WTC11 (cell line): ENCODE results near the gene UBR2.

Source experiments
- ELF4 ChIP-seq: sonication (generic); formaldehyde crosslinking; IDR thresholded peaks from 2 replicates; pipeline ENCODE4 v1.8.1; 2022; ENCODE audit warnings: low read depth, mild to moderate bottlenecking, moderate library complexity, missing genetic modification reagents
- ESRRA ChIP-seq: sonication (generic); formaldehyde crosslinking; IDR thresholded peaks from 2 replicates; pipeline ENCODE4 v1.8.1; 2022; ENCODE audit warnings: mild to moderate bottlenecking, missing genetic modification reagents, borderline replicate concordance
- ETV6 ChIP-seq: sonication (generic); formaldehyde crosslinking; IDR thresholded peaks from 2 replicates; pipeline ENCODE4 v1.8.1; 2022; ENCODE audit warnings: mild to moderate bottlenecking, missing genetic modification reagents
- IRF2 ChIP-seq: sonication (generic); formaldehyde crosslinking; IDR thresholded peaks from 2 replicates; pipeline ENCODE4 v1.8.0; 2022; ENCODE audit warnings: low read depth, missing genetic modification reagents, borderline replicate concordance
- ZBTB21 ChIP-seq: sonication (generic); formaldehyde crosslinking; IDR thresholded peaks from 2 replicates; pipeline ENCODE4 v1.8.1; 2023; ENCODE audit warnings: mild to moderate bottlenecking, missing genetic modification reagents, borderline replicate concordance
- TF ChIP-seq, protein P1 (sequence below): sonication (generic); formaldehyde crosslinking; IDR thresholded peaks from 2 replicates; pipeline ENCODE4 v1.8.1; 2022; ENCODE audit warnings: mild to moderate bottlenecking, moderate library complexity, missing genetic modification reagents
- TF ChIP-seq, protein P2 (sequence below): sonication (generic); formaldehyde crosslinking; IDR thresholded peaks from 2 replicates; pipeline ENCODE4 v1.8.1; 2023; ENCODE audit warnings: mild to moderate bottlenecking, missing genetic modification reagents
- TF ChIP-seq, protein P3 (sequence below): fragments of 200-600 bp; IDR thresholded peaks from 2 replicates; pipeline ENCODE4 v1.8.0; 2022; ENCODE audit warnings: antibody characterized with exemption
- TF ChIP-seq, protein P4 (sequence below): sonication (generic); formaldehyde crosslinking; IDR thresholded peaks from 2 replicates; pipeline ENCODE4 v1.8.0; 2022; ENCODE audit warnings: mild to moderate bottlenecking, missing genetic modification reagents
- TF ChIP-seq, protein P5 (sequence below): sonication (generic); formaldehyde crosslinking; IDR thresholded peaks from 2 replicates; pipeline ENCODE4 v1.8.1; 2022; ENCODE audit warnings: missing genetic modification reagents, borderline replicate concordance
- TF ChIP-seq, protein P6 (sequence below): sonication (generic); formaldehyde crosslinking; IDR thresholded peaks from 2 replicates; pipeline ENCODE4 v1.8.1; 2022; ENCODE audit warnings: low read depth, missing genetic modification reagents, borderline replicate concordance
- TF ChIP-seq, protein P7 (sequence below): sonication (generic); formaldehyde crosslinking; IDR thresholded peaks from 2 replicates; pipeline ENCODE4 v1.8.1; 2023; ENCODE audit warnings: mild to moderate bottlenecking, missing genetic modification reagents, borderline replicate concordance

DNA sequence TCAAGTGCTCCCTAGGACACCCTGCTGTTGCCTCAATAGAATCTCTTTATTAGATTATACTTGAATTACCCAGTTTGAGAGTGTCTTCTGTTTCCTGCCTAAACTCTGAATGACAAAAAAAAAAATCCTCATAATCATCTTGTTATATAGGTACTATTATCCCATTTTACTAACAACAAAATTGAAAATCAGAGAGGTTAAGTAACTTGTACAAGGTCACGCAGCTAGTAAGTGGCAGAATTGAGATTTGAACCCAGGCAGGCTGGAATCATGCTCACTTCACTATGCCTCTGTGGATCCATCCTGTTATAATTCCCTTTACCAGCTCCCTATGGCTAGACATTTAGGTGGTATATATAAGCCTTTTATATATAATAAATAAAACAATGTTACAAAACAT is 36.6 kb upstream of the UBR2 start:
- TF ChIP-seq, protein P1, sequence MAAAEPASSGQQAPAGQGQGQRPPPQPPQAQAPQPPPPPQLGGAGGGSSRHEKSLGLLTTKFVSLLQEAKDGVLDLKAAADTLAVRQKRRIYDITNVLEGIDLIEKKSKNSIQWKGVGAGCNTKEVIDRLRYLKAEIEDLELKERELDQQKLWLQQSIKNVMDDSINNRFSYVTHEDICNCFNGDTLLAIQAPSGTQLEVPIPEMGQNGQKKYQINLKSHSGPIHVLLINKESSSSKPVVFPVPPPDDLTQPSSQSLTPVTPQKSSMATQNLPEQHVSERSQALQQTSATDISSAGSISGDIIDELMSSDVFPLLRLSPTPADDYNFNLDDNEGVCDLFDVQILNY (CRISPR knock-in tag): no peak
- TF ChIP-seq, protein P2, sequence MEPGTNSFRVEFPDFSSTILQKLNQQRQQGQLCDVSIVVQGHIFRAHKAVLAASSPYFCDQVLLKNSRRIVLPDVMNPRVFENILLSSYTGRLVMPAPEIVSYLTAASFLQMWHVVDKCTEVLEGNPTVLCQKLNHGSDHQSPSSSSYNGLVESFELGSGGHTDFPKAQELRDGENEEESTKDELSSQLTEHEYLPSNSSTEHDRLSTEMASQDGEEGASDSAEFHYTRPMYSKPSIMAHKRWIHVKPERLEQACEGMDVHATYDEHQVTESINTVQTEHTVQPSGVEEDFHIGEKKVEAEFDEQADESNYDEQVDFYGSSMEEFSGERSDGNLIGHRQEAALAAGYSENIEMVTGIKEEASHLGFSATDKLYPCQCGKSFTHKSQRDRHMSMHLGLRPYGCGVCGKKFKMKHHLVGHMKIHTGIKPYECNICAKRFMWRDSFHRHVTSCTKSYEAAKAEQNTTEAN (CRISPR knock-in tag): no peak
- TF ChIP-seq, protein P3, sequence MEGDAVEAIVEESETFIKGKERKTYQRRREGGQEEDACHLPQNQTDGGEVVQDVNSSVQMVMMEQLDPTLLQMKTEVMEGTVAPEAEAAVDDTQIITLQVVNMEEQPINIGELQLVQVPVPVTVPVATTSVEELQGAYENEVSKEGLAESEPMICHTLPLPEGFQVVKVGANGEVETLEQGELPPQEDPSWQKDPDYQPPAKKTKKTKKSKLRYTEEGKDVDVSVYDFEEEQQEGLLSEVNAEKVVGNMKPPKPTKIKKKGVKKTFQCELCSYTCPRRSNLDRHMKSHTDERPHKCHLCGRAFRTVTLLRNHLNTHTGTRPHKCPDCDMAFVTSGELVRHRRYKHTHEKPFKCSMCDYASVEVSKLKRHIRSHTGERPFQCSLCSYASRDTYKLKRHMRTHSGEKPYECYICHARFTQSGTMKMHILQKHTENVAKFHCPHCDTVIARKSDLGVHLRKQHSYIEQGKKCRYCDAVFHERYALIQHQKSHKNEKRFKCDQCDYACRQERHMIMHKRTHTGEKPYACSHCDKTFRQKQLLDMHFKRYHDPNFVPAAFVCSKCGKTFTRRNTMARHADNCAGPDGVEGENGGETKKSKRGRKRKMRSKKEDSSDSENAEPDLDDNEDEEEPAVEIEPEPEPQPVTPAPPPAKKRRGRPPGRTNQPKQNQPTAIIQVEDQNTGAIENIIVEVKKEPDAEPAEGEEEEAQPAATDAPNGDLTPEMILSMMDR: no peak
- TF ChIP-seq, protein P4, sequence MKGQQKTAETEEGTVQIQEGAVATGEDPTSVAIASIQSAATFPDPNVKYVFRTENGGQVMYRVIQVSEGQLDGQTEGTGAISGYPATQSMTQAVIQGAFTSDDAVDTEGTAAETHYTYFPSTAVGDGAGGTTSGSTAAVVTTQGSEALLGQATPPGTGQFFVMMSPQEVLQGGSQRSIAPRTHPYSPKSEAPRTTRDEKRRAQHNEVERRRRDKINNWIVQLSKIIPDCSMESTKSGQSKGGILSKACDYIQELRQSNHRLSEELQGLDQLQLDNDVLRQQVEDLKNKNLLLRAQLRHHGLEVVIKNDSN (CRISPR knock-in tag): no peak
- TF ChIP-seq, protein P5, sequence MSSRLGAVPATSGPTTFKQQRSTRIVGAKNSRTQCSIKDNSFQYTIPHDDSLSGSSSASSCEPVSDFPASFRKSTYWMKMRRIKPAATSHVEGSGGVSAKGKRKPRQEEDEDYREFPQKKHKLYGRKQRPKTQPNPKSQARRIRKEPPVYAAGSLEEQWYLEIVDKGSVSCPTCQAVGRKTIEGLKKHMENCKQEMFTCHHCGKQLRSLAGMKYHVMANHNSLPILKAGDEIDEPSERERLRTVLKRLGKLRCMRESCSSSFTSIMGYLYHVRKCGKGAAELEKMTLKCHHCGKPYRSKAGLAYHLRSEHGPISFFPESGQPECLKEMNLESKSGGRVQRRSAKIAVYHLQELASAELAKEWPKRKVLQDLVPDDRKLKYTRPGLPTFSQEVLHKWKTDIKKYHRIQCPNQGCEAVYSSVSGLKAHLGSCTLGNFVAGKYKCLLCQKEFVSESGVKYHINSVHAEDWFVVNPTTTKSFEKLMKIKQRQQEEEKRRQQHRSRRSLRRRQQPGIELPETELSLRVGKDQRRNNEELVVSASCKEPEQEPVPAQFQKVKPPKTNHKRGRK (CRISPR knock-in tag): no peak
- TF ChIP-seq ZBTB21 (CRISPR knock-in tag) (no peak), ETV6 (CRISPR knock-in tag) (no peak), ESRRA (no peak), ELF4 (CRISPR knock-in tag) (no peak), IRF2 (CRISPR knock-in tag) (no peak)
- TF ChIP-seq, protein P6, sequence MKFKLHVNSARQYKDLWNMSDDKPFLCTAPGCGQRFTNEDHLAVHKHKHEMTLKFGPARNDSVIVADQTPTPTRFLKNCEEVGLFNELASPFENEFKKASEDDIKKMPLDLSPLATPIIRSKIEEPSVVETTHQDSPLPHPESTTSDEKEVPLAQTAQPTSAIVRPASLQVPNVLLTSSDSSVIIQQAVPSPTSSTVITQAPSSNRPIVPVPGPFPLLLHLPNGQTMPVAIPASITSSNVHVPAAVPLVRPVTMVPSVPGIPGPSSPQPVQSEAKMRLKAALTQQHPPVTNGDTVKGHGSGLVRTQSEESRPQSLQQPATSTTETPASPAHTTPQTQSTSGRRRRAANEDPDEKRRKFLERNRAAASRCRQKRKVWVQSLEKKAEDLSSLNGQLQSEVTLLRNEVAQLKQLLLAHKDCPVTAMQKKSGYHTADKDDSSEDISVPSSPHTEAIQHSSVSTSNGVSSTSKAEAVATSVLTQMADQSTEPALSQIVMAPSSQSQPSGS (CRISPR knock-in tag): no peak
- TF ChIP-seq, protein P7, sequence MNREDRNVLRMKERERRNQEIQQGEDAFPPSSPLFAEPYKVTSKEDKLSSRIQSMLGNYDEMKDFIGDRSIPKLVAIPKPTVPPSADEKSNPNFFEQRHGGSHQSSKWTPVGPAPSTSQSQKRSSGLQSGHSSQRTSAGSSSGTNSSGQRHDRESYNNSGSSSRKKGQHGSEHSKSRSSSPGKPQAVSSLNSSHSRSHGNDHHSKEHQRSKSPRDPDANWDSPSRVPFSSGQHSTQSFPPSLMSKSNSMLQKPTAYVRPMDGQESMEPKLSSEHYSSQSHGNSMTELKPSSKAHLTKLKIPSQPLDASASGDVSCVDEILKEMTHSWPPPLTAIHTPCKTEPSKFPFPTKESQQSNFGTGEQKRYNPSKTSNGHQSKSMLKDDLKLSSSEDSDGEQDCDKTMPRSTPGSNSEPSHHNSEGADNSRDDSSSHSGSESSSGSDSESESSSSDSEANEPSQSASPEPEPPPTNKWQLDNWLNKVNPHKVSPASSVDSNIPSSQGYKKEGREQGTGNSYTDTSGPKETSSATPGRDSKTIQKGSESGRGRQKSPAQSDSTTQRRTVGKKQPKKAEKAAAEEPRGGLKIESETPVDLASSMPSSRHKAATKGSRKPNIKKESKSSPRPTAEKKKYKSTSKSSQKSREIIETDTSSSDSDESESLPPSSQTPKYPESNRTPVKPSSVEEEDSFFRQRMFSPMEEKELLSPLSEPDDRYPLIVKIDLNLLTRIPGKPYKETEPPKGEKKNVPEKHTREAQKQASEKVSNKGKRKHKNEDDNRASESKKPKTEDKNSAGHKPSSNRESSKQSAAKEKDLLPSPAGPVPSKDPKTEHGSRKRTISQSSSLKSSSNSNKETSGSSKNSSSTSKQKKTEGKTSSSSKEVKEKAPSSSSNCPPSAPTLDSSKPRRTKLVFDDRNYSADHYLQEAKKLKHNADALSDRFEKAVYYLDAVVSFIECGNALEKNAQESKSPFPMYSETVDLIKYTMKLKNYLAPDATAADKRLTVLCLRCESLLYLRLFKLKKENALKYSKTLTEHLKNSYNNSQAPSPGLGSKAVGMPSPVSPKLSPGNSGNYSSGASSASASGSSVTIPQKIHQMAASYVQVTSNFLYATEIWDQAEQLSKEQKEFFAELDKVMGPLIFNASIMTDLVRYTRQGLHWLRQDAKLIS (CRISPR knock-in tag): no peak
